Stomach (tissue), 4 donors: ENCODE results near the gene NIN.

Experiments used
- CTCF ChIP-seq, 7 experiments: fragments of 450-650 bp in 4 of 7; fragments of 200-600 bp in 3 of 7; sonication (generic) in 3 of 7; IDR thresholded peaks; one replicate each; pipeline ENCODE4 v1.5.1; 2016 to 2019; ENCODE audit warnings: antibody characterized with exemption in 7 of 7, control low read depth in 2 of 7, mild to moderate bottlenecking in 1 of 7
- POLR2A ChIP-seq, 4 donors: fragments of 450-650 bp; IDR thresholded peaks; one replicate each; pipeline ENCODE4 v1.6.1; 2016; ENCODE audit warnings: antibody characterized with exemption in 4 of 4, control low read depth in 2 of 4, mild to moderate bottlenecking in 1 of 4, moderate library complexity in 1 of 4

GRCh38 chr14:50705026-50705593, 125.9 kb downstream of the NIN start:
- no peak for TF ChIP-seq POLR2A (IDR thresholded peaks at IDR 0.05)
- TF ChIP-seq CTCF (IDR thresholded peaks at IDR 0.05): no peak
